IMR-90 (cell line): ENCODE results near the gene SSH2.

Experiments
- BHLHE40 ChIP-seq: fragments of 150-350 bp; IDR thresholded peaks from 2 replicates; pipeline ENCODE4 v1.6.1; 2016; ENCODE audit warnings: mild to moderate bottlenecking, low read depth, low read length
- CHD1 ChIP-seq: IDR thresholded peaks from 2 replicates; pipeline ENCODE4 v1.6.1; 2012; ENCODE audit warnings: low read depth, low read length, improper control_type of control experiment
- POLR2A ChIP-seq: IDR thresholded peaks from 2 replicates; pipeline ENCODE4 v1.6.1; 2012; ENCODE audit warnings: mild to moderate bottlenecking, low read depth, low read length
- TF ChIP-seq, protein P1 (sequence below): conservative IDR thresholded peaks from 2 replicates; pipeline ENCODE4 v1.5.1; 2012; ENCODE audit warnings: mild to moderate bottlenecking, low read depth, low read length, improper control_type of control experiment

- TF ChIP-seq, protein P1, sequence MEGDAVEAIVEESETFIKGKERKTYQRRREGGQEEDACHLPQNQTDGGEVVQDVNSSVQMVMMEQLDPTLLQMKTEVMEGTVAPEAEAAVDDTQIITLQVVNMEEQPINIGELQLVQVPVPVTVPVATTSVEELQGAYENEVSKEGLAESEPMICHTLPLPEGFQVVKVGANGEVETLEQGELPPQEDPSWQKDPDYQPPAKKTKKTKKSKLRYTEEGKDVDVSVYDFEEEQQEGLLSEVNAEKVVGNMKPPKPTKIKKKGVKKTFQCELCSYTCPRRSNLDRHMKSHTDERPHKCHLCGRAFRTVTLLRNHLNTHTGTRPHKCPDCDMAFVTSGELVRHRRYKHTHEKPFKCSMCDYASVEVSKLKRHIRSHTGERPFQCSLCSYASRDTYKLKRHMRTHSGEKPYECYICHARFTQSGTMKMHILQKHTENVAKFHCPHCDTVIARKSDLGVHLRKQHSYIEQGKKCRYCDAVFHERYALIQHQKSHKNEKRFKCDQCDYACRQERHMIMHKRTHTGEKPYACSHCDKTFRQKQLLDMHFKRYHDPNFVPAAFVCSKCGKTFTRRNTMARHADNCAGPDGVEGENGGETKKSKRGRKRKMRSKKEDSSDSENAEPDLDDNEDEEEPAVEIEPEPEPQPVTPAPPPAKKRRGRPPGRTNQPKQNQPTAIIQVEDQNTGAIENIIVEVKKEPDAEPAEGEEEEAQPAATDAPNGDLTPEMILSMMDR, result no peak
- TF ChIP-seq POLR2A (no peak), BHLHE40 (no peak), CHD1 (no peak)
Measured at GRCh38 chr17:29839656-29840055, 90.4 kb downstream of the SSH2 start.
